H9 (cell line): ENCODE results near the gene PDLIM7. TPM values are rescaled to one million over a fixed set of nuclear protein-coding genes. Genes with fewer than 3 reads are reported as not detected.
A peak's percentile ranks its signal among the peaks of the same experiment; 100 is the strongest.

Source experiments
- DNase-seq: peaks from one replicate; pipeline ENCODE4 v3.0.0-alpha.2; 2017
- H2AFZ ChIP-seq: one replicate; pipeline ENCODE4 v1.6.1; 2013; ENCODE audit warnings: mild to moderate bottlenecking, low read length, control low read depth, moderate library complexity
- H2AK5ac ChIP-seq: 2 replicates; pipeline ENCODE4 v1.6.1; 2013; ENCODE audit warnings: low read length, control low read depth, mixed read lengths; ENCODE audit not compliant: insufficient read length
- H2BK120ac ChIP-seq: one replicate; pipeline ENCODE4 v1.6.1; 2013; ENCODE audit warnings: low read depth, mild to moderate bottlenecking, low read length, control low read depth, inconsistent platforms; ENCODE audit not compliant: poor library complexity, severe bottlenecking
- H2BK12ac ChIP-seq: 2 replicates; pipeline ENCODE4 v1.6.1; 2013; ENCODE audit warnings: low read length, control low read depth, mixed read lengths, low read depth; ENCODE audit not compliant: insufficient read length
- H2BK15ac ChIP-seq: 2 replicates; pipeline ENCODE4 v1.6.1; 2013; ENCODE audit warnings: low read depth, low read length, control low read depth
- H2BK20ac ChIP-seq: one replicate; pipeline ENCODE4 v1.6.1; 2013; ENCODE audit warnings: low read depth, mild to moderate bottlenecking, low read length, control low read depth, inconsistent platforms; ENCODE audit not compliant: poor library complexity, severe bottlenecking
- H2BK5ac ChIP-seq: 2 replicates; pipeline ENCODE4 v1.6.1; 2013; ENCODE audit warnings: low read length, control low read depth, mixed read lengths; ENCODE audit not compliant: insufficient read length
- H3K14ac ChIP-seq: 2 replicates; pipeline ENCODE4 v1.6.1; 2013; ENCODE audit warnings: low read length, control low read depth; ENCODE audit not compliant: insufficient read depth
- H3K18ac ChIP-seq: 2 replicates; pipeline ENCODE4 v1.6.1; 2013; ENCODE audit warnings: low read depth, mild to moderate bottlenecking, mixed read lengths, low read length, control low read depth; ENCODE audit not compliant: insufficient read length
- H3K23ac ChIP-seq: 2 replicates; pipeline ENCODE4 v1.6.1; 2013; ENCODE audit warnings: low read length, control low read depth, mixed read lengths, low read depth; ENCODE audit not compliant: insufficient read length
- H3K23me2 ChIP-seq: 2 replicates; pipeline ENCODE4 v1.6.1; 2013; ENCODE audit warnings: low read depth, mild to moderate bottlenecking, mixed read lengths, low read length, control low read depth; ENCODE audit not compliant: insufficient read length, poor library complexity, severe bottlenecking
- H3K27ac ChIP-seq: 2 replicates; pipeline ENCODE4 v1.5.1; 2013; ENCODE audit warnings: low read length, control low read depth, mixed read lengths, low read depth; ENCODE audit not compliant: insufficient read length
- H3K27me3 ChIP-seq: 2 replicates; pipeline ENCODE4 v1.6.1; 2013; ENCODE audit warnings: low read length, control low read depth, inconsistent platforms; ENCODE audit not compliant: insufficient read depth
- H3K4ac ChIP-seq: 2 replicates; pipeline ENCODE4 v1.6.1; 2013; ENCODE audit warnings: low read depth, mild to moderate bottlenecking, control low read depth, inconsistent platforms, low read length, moderate library complexity
- H3K4me1 ChIP-seq: 2 replicates; pipeline ENCODE4 v1.6.1; 2013; ENCODE audit warnings: low read length, control low read depth, inconsistent platforms; ENCODE audit not compliant: insufficient read depth
- H3K4me2 ChIP-seq: 2 replicates; pipeline ENCODE4 v1.6.1; 2013; ENCODE audit warnings: low read length, control low read depth, mixed read lengths; ENCODE audit not compliant: insufficient read length, insufficient read depth
- H3K56ac ChIP-seq: 2 replicates; pipeline ENCODE4 v1.6.1; 2013; ENCODE audit warnings: low read depth, mild to moderate bottlenecking, mixed read lengths, low read length, control low read depth; ENCODE audit not compliant: insufficient read length
- H3K79me1 ChIP-seq: 2 replicates; pipeline ENCODE4 v1.6.1; 2013; ENCODE audit warnings: low read depth, mild to moderate bottlenecking, moderate library complexity, low read length, control low read depth, inconsistent platforms; ENCODE audit not compliant: insufficient read depth, poor library complexity, severe bottlenecking
- H3K79me2 ChIP-seq: 2 replicates; pipeline ENCODE4 v1.6.1; 2013; ENCODE audit warnings: low read length, control low read depth, inconsistent platforms; ENCODE audit not compliant: insufficient read depth
- H3K9ac ChIP-seq: 2 replicates; pipeline ENCODE4 v1.6.1; 2013; ENCODE audit warnings: low read length, control low read depth, mixed read lengths; ENCODE audit not compliant: insufficient read length; ENCODE audit errors: extremely low read depth
- H3K9me3 ChIP-seq: one replicate; pipeline ENCODE4 v1.6.1; 2013; ENCODE audit warnings: low read depth, low read length, inconsistent platforms; ENCODE audit not compliant: control insufficient read depth
- H3T11ph ChIP-seq: one replicate; pipeline ENCODE4 v1.6.1; 2013; ENCODE audit warnings: mild to moderate bottlenecking, low read length, control low read depth, inconsistent platforms
- H4K20me1 ChIP-seq: one replicate; pipeline ENCODE4 v1.6.1; 2013; ENCODE audit not compliant: control insufficient read depth, insufficient read length, insufficient read depth
- H4K5ac ChIP-seq: 2 replicates; pipeline ENCODE4 v1.6.1; 2013; ENCODE audit warnings: low read depth, mild to moderate bottlenecking, mixed read lengths, low read length, control low read depth; ENCODE audit not compliant: insufficient read length
- H4K8ac ChIP-seq: replicated peaks from 2 replicates; pipeline ENCODE4 v1.6.1; 2013; ENCODE audit warnings: low read length, control low read depth, mixed read lengths, low read depth; ENCODE audit not compliant: insufficient read length
- H4K91ac ChIP-seq: 2 replicates; pipeline ENCODE4 v1.6.1; 2013; ENCODE audit warnings: low read depth, mild to moderate bottlenecking, moderate library complexity, mixed read lengths, low read length, control low read depth; ENCODE audit not compliant: insufficient read length
- H3K27ac Mint-ChIP-seq, 3 experiments: 2 replicates in 2 of 3; 3 replicates in 1 of 3; pipeline ENCODE4 v1.8.0; 2020 to 2021; ENCODE audit warnings: mixed read lengths in 3 of 3, mild to moderate bottlenecking in 1 of 3, moderate library complexity in 1 of 3
- H3K27me3 Mint-ChIP-seq: 2 replicates; pipeline ENCODE4 v1.8.0; 2021; ENCODE audit warnings: low read depth, mild to moderate bottlenecking, moderate library complexity, mixed read lengths
- H3K36me3 Mint-ChIP-seq, 3 experiments: 2 replicates in 2 of 3; 3 replicates in 1 of 3; pipeline ENCODE4 v1.8.0; 2020 to 2021; ENCODE audit warnings: low read depth in 3 of 3, mixed read lengths in 3 of 3; ENCODE audit not compliant: insufficient read depth in 1 of 3
- H3K4me1 Mint-ChIP-seq, 2 experiments: 2 replicates each; pipeline ENCODE4 v1.8.0; 2020; ENCODE audit warnings: mixed read lengths in 2 of 2
- H3K4me3 Mint-ChIP-seq, 2 experiments: 2 replicates in 1 of 2; 3 replicates in 1 of 2; pipeline ENCODE4 v1.8.0; 2020 to 2021; ENCODE audit warnings: mild to moderate bottlenecking in 2 of 2, mixed read lengths in 2 of 2, moderate library complexity in 1 of 2
- H3K9me3 Mint-ChIP-seq, 2 experiments: 2 replicates in 1 of 2; 3 replicates in 1 of 2; pipeline ENCODE4 v1.8.0; 2020; ENCODE audit warnings: mild to moderate bottlenecking in 2 of 2, mixed read lengths in 2 of 2, moderate library complexity in 1 of 2
- WGBS: extraction: QIAGEN DNeasy Blood & Tissue Kit; methylation state at CpG from one replicate; pipeline ENCODE4 v1.1.7; 2013; ENCODE audit warnings: missing lambda C conversion rate, low lambda C conversion rate, mixed read lengths; ENCODE audit not compliant: insufficient read length; ENCODE audit errors: extremely low coverage; 5-methylcytosine and 5-hydroxymethylcytosine counted together
- total RNA-seq: library from RNA; stranded (reverse); gene quantifications from 2 replicates; pipeline ENCODE4 v1.2.1, GENCODE V29; 2021
- TF ChIP-seq, protein P1 (sequence below): fragments of 200-600 bp; sonication (generic); conservative IDR thresholded peaks from 3 replicates; pipeline ENCODE4 v1.8.0; 2021; ENCODE audit warnings: antibody characterized with exemption, mild to moderate bottlenecking

Gene PDLIM7
- total RNA-seq, 1 experiment from 2014 or later: 137 TPM

DNA sequence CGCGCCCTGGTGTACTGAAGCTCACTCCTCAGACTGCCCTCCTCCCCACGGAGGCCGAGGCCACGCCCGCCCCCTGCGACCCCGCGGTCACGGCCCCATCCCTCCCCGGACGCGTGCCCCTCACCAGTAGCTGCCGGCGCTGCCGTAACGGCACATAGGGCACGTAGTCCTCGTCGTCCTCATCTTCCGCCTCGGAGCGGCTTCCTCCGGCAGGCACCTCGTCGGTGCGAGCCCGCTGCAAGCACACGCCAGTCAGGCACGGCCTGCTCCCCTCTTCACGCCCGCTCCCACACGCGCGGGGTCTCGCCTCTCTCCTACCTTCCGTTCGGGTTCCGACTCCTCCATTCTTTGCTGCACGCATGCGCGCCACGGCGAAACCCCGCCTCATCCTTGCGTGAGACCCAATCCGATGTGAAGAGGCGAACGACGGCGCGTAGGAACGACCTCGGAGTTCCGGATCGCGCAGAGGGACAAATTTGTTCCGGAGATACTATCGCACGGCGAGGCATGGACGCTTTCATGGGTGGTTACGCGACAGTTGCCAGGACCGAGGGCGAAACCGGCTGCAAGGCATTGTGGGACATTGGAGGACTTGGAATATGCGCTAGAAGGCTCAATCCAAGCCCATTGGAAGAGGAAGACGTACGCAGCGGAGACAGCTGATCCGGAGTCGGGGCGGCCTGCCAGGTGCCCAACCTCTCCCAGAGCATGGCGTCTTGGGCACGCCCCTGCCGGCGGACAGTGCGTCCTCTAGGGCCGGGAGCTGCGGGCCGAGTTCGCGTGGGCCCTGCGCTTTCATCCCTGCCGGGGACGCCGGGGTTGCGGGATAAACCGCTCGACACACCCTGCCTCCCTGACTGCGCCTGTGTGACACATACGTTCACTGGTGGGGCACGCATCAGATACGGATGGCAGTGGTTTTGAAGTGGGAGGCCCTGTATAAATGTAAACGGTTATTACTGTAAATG, 19.5 kb upstream of the PDLIM7 start, which contains the start of gene DDX41:
DDX41 (minus strand) TSS at position 361 of the 968 bp plus-strand sequence; CDS start at position 345, 16 bp downstream.
- Mint-ChIP-seq H3K4me3 (peak within 1 kb of the TSS; percentile 93 to 96), H3K27ac (peak within 1 kb of the TSS; percentile 69 to 99 (median 96)), H3K27me3 (peaks cover 3% of the 10 kb centered on the region; the same call in 1 of the 2 replicates), H3K4me1 (peaks cover 11 to 18% of the 10 kb centered on the region in 2 experiments), H3K9me3 (0 out of 5 replicates have a peak, but pooled peaks cover 0 to 3% of the 10 kb centered on the region in 2 experiments), H3K36me3 (peaks cover 47 to 77% (median 74%) of the 10 kb centered on the region in 3 experiments)
- peak within 1 kb of the TSS; percentile 84 for H3K4me2 ChIP-seq
- H2BK15ac ChIP-seq: no peak within 1 kb of the TSS
- no peak within 1 kb of the TSS for H3K4ac ChIP-seq
- H3K23ac ChIP-seq: no peak within 1 kb of the TSS
- H3K4me1 ChIP-seq: no peaks in the 10 kb centered on the region
- no peak within 1 kb of the TSS for H2BK120ac ChIP-seq
- H3K14ac ChIP-seq: peak within 1 kb of the TSS; percentile 70
- DNase-seq: peak; percentile 97
- no peak within 1 kb of the TSS for H4K5ac ChIP-seq
- no peak within 1 kb of the TSS for H3T11ph ChIP-seq
- peaks cover 4% of the 10 kb centered on the region for H3K23me2 ChIP-seq
- no peak within 1 kb of the TSS for H4K8ac ChIP-seq
- H2AFZ ChIP-seq: no peak within 1 kb of the TSS
- TF ChIP-seq, protein P1, sequence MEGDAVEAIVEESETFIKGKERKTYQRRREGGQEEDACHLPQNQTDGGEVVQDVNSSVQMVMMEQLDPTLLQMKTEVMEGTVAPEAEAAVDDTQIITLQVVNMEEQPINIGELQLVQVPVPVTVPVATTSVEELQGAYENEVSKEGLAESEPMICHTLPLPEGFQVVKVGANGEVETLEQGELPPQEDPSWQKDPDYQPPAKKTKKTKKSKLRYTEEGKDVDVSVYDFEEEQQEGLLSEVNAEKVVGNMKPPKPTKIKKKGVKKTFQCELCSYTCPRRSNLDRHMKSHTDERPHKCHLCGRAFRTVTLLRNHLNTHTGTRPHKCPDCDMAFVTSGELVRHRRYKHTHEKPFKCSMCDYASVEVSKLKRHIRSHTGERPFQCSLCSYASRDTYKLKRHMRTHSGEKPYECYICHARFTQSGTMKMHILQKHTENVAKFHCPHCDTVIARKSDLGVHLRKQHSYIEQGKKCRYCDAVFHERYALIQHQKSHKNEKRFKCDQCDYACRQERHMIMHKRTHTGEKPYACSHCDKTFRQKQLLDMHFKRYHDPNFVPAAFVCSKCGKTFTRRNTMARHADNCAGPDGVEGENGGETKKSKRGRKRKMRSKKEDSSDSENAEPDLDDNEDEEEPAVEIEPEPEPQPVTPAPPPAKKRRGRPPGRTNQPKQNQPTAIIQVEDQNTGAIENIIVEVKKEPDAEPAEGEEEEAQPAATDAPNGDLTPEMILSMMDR: 0 out of 3 replicates have a peak, but pooled peaks have one; percentile 10
- H4K91ac ChIP-seq: no peak within 1 kb of the TSS
- no peak within 1 kb of the TSS for H3K56ac ChIP-seq
- no peak within 1 kb of the TSS for H2BK12ac ChIP-seq
- no peaks in the 10 kb centered on the region for H4K20me1 ChIP-seq
- no peak within 1 kb of the TSS for H3K27ac ChIP-seq
- H3K9me3 ChIP-seq: no peaks in the 10 kb centered on the region
- H2AK5ac ChIP-seq: no peak within 1 kb of the TSS
- no CpG with 5 or more reads among the region's 96 CpGs for WGBS
- H3K9ac ChIP-seq: peak within 1 kb of the TSS; percentile 90
- H3K18ac ChIP-seq: no peak within 1 kb of the TSS
- H2BK20ac ChIP-seq: no peak within 1 kb of the TSS
- H3K79me1 ChIP-seq: peaks cover 6% of the 10 kb centered on the region
- no peaks in the 10 kb centered on the region for H3K27me3 ChIP-seq
- H3K79me2 ChIP-seq: peaks cover 5% of the 10 kb centered on the region; the same call in 1 of the 2 replicates
- H2BK5ac ChIP-seq: no peak within 1 kb of the TSS
